SU-DHL-6 (cell line): Measurements from ENCODE around the gene CD36.

Experiments used
- CTCF ChIP-seq: fragments of 200-600 bp; sonication (generic); IDR thresholded peaks from one replicate; pipeline ENCODE4 v1.5.1; 2017; ENCODE audit warnings: antibody characterized with exemption, mild to moderate bottlenecking, low read length, moderate library complexity; ENCODE audit not compliant: insufficient read depth, poor library complexity, severe bottlenecking
- EZH2phosphoT487 ChIP-seq: fragments of 200-600 bp; sonication (generic), shearing (Covaris generic); conservative IDR thresholded peaks from 2 replicates; pipeline ENCODE4 v1.6.1; 2018; ENCODE audit warnings: mild to moderate bottlenecking, antibody characterized with exemption, low read length, moderate library complexity, mixed read lengths

GRCh38 chr7:80640846-80641245 lies 2.4 kb downstream of the CD36 start:
- no peak for TF ChIP-seq CTCF
- TF ChIP-seq EZH2phosphoT487: no peak
